CD4-positive, alpha-beta memory T cell (primary cell): ENCODE measurements around the gene CRYBB3. TPM values are rescaled to one million over a fixed set of nuclear protein-coding genes. Genes with fewer than 3 reads are reported as not detected.

Source experiments
- CTCF ChIA-PET: fragments of 350-600 bp; sonication (Branson Sonifier 250); formaldehyde crosslinking; loops from one replicate; lab custom pipeline; 2021; ENCODE audit warnings: inconsistent platforms; ENCODE audit not compliant: partially characterized antibody; lab: Charles Lee
- POLR2A ChIA-PET: fragments of 350-600 bp; sonication (Branson Sonifier 250); formaldehyde crosslinking; loops from one replicate; lab custom pipeline; 2021; ENCODE audit not compliant: partially characterized antibody; lab: Charles Lee
- DNase-seq, 5 donors: peaks; one replicate each; pipeline versions ENCODE4 v3.0.0 to v3.0.0-alpha.2; 2020 to 2022; ENCODE audit warnings: mixed read lengths in 1 of 5
- H3K27ac ChIP-seq: one replicate; pipeline ENCODE4 v1.7.0; 2013; ENCODE audit warnings: low read depth, low read length
- H3K27me3 ChIP-seq: 2 replicates; pipeline ENCODE4 v1.7.0; 2013; ENCODE audit warnings: mild to moderate bottlenecking, low read length, moderate library complexity; ENCODE audit not compliant: insufficient read depth
- H3K36me3 ChIP-seq: 2 replicates; pipeline ENCODE4 v1.7.0; 2013; ENCODE audit warnings: mild to moderate bottlenecking, low read length, moderate library complexity; ENCODE audit not compliant: insufficient read depth
- H3K4me1 ChIP-seq: 2 replicates; pipeline ENCODE4 v1.7.0; 2013; ENCODE audit warnings: mild to moderate bottlenecking, low read length, moderate library complexity; ENCODE audit not compliant: insufficient read depth
- H3K4me3 ChIP-seq, 2 donors: one replicate each; pipeline ENCODE4 v1.7.0; 2013; ENCODE audit warnings: low read length in 2 of 2, mild to moderate bottlenecking in 1 of 2
- H3K9me3 ChIP-seq, 2 donors: one replicate each; pipeline ENCODE4 v1.7.0; 2013; ENCODE audit warnings: low read length in 2 of 2, control low read depth in 1 of 2; ENCODE audit not compliant: control insufficient read depth in 1 of 2
- H3K27ac Mint-ChIP-seq, 7 donors: one replicate each; pipeline ENCODE4 v1.8.0; 2020 to 2021; ENCODE audit warnings: mixed read lengths in 7 of 7, mild to moderate bottlenecking in 6 of 7, inconsistent platforms in 3 of 7, moderate library complexity in 3 of 7
- H3K27me3 Mint-ChIP-seq, 2 donors: one replicate each; pipeline ENCODE4 v1.8.0; 2020 to 2021; ENCODE audit warnings: mixed read lengths in 2 of 2
- H3K36me3 Mint-ChIP-seq, 2 donors: one replicate each; pipeline ENCODE4 v1.8.0; 2020 to 2021; ENCODE audit warnings: mixed read lengths in 2 of 2, inconsistent platforms in 1 of 2, mild to moderate bottlenecking in 1 of 2
- H3K4me1 Mint-ChIP-seq, 4 donors: one replicate each; pipeline ENCODE4 v1.8.0; 2020 to 2021; ENCODE audit warnings: mixed read lengths in 4 of 4, mild to moderate bottlenecking in 1 of 4
- H3K4me3 Mint-ChIP-seq, 8 donors: one replicate each; pipeline ENCODE4 v1.8.0; 2020 to 2021; ENCODE audit warnings: mixed read lengths in 8 of 8, mild to moderate bottlenecking in 7 of 8, moderate library complexity in 6 of 8, inconsistent platforms in 3 of 8
- H3K9me3 Mint-ChIP-seq, 8 donors: one replicate each; pipeline ENCODE4 v1.8.0; 2020 to 2021; ENCODE audit warnings: mixed read lengths in 8 of 8, mild to moderate bottlenecking in 5 of 8, inconsistent platforms in 3 of 8, moderate library complexity in 1 of 8
- intact Hi-C: fragments of 100-400 bp; cut with micrococcal nuclease; formaldehyde crosslinking; loops from one replicate; pipeline ENCODE4 v1.15.1; 2023
- polyA plus RNA-seq, 2 donors: library from polyadenylated mRNA; unstranded; fragments of 300-500 nt; fragmentation: Illumina TruSeq; gene quantifications; one replicate each; pipeline ENCODE4 v1.2.3, GENCODE V29; 2021
- total RNA-seq, 2 experiments: library from RNA; stranded (reverse); gene quantifications; one replicate each; pipeline ENCODE4 v1.2.3, GENCODE V29; 2021

Gene CRYBB3
- total and polyA plus RNA-seq, 4 experiments from 2014 or later, result not detected

- CTCF ChIA-PET, result no interaction called here
- Histone ChIP-seq H3K4me3 (no peak overlapping the region), H3K27me3 (no peaks in the 10 kb centered on the region), H3K4me1 (no peaks in the 10 kb centered on the region), H3K9me3 (no peaks in the 10 kb centered on the region), H3K27ac (no peak overlapping the region), H3K36me3 (no peaks in the 10 kb centered on the region)
- intact Hi-C loops, result no loop called here
- no peaks in the 10 kb centered on the region for H3K27me3 Mint-ChIP-seq
- POLR2A ChIA-PET, result no interaction called here
- no peak for DNase-seq
- no peaks in the 10 kb centered on the region for H3K36me3 Mint-ChIP-seq
- peaks cover 0 to 2% (median under 1%) of the 10 kb centered on the region in 4 donors for H3K4me1 Mint-ChIP-seq
- no peak overlapping the region for H3K4me3 Mint-ChIP-seq
- no peak overlapping the region for H3K27ac Mint-ChIP-seq
- H3K9me3 Mint-ChIP-seq, result no peaks in the 10 kb centered on the region
Observed at GRCh38 chr22:25167834-25168601, 31.6 kb upstream of the CRYBB3 start.

DNA sequence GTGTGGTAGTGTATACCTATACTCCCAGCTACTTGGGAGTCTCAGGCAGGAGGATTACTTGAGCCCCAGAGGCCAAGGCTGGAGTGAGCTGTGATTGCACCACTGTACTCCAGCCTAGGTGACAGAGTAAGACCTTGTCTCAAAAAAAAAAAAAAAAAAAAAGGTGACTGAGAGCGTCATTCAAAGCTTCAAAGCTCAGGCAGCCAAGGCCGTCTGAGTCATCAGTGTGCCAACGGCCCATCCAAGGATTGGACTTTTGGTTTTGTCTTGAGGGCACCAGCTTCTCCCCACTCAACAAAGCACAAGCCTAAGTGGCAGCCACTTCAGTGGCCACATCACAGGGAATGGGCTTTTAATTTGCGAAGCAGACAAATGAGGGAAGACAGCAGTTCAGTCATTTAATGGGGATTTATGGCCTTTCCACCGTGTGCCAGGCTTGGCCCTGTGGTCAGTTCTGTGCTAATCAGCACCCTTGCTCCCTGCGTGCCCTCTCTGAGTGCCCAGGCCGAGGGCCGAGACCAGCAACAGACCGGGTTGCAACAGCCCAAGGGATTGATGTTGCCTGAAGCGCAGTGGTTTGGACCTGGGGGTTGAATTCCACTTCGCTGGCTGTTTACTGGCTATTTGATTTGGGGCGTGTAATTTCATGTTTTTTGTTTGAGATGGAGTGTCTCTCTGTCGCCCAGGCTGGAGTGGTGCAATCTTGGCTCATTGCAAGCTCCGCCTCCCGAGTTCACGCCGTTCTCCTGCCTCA lies 30.2 kb upstream of the CRYBB3 start:
- Mint-ChIP-seq H3K4me3 (no peak overlapping the region), H3K36me3 (peaks cover 0 to under 1% of the 10 kb centered on the region in 2 donors), H3K27me3 (no peaks in the 10 kb centered on the region), H3K27ac (peak overlapping the region in 1 of 7 donors; percentile 30), H3K4me1 (peaks cover 0 to 2% (median under 1%) of the 10 kb centered on the region in 4 donors), H3K9me3 (no peaks in the 10 kb centered on the region)
- POLR2A ChIA-PET, result no interaction called here
- DNase-seq, result no peak
- H3K9me3 ChIP-seq, result no peaks in the 10 kb centered on the region
- H3K27me3 ChIP-seq, result no peaks in the 10 kb centered on the region
- intact Hi-C loops, result no loop called here
- CTCF ChIA-PET, result interaction anchor here (0.7 to 5.2 kb wide), 5 partner anchors 33 to 110 kb away, joined by 3 to 28 read pairs (median 3); no protein-coding TSS in a partner anchor
- no peaks in the 10 kb centered on the region for H3K4me1 ChIP-seq
- no peaks in the 10 kb centered on the region for H3K36me3 ChIP-seq
- H3K27ac ChIP-seq, result no peak overlapping the region
- H3K4me3 ChIP-seq, result no peak overlapping the region

DNA sequence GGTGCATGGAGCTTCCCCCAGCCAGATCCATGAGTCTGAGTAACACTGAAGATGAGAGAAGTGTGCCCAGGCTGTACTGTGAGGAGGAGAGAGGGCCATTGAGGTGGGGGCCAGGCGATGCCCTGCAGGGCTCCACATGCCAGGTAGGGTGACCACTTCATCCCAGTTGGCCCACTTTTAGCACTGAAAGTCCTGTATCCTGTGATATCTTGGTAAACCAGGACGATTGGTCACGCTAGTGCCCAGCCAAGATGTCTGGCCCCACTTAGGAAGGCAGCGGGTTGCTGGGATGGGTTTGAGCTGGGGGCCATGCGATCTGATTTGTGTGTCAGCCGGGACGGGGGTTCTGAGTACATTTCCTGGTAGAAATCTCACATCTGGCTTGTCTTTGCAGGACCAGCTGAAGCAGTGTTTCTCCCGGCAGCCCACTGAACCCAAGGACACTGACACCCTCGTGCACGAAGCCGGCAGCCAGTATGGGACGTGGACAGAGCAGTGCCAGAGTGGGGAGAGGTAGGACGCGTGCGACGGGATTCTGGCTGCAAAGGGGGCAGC lies 29.2 kb upstream of the CRYBB3 start:
- Histone ChIP-seq H3K27ac (no peak overlapping the region), H3K9me3 (no peaks in the 10 kb centered on the region), H3K4me3 (no peak overlapping the region), H3K36me3 (no peaks in the 10 kb centered on the region), H3K4me1 (no peaks in the 10 kb centered on the region), H3K27me3 (no peaks in the 10 kb centered on the region)
- ChIA-PET CTCF (interaction anchor here (1.4 to 5.2 kb wide), 4 partner anchors 32 to 108 kb away, joined by 3 to 28 read pairs (median 6); no protein-coding TSS in a partner anchor), POLR2A (no interaction called here)
- DNase-seq, result no peak
- H3K9me3 Mint-ChIP-seq, result no peaks in the 10 kb centered on the region
- no peaks in the 10 kb centered on the region for H3K27me3 Mint-ChIP-seq
- no peaks in the 10 kb centered on the region for H3K4me1 Mint-ChIP-seq
- peaks cover 0 to 2% of the 10 kb centered on the region in 2 donors for H3K36me3 Mint-ChIP-seq
- no peak overlapping the region for H3K4me3 Mint-ChIP-seq
- no peak overlapping the region for H3K27ac Mint-ChIP-seq
- intact Hi-C loops, result no loop called here

DNA sequence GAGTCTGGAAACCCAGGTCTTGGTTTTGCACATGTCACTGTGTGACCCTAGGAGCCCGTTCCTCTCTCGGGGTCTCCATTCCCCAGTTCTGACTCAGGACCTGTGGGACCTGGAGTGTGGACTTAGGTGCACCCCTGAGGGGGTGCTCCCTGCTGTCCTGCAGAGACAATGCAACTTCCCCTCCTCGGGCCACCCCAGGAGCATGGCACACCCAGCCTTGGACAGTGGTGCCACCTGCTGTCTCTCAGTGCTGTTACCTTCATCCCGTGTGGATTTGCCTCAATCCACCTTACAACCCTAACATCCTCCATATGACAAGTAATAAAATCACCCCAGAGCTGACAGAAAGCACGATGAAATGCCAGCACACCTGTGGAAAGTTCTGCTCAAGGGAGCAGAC lies 27.5 kb upstream of the CRYBB3 start:
- POLR2A ChIA-PET, result no interaction called here
- H3K4me3 Mint-ChIP-seq, result no peak overlapping the region
- no peaks in the 10 kb centered on the region for H3K9me3 Mint-ChIP-seq
- intact Hi-C loops, result loop anchor here (1.0 kb wide), 2 partner anchors 91 to 112 kb away; no protein-coding TSS in a partner anchor
- Histone ChIP-seq H3K4me3 (no peak overlapping the region), H3K9me3 (no peaks in the 10 kb centered on the region), H3K27ac (no peak overlapping the region), H3K27me3 (no peaks in the 10 kb centered on the region), H3K36me3 (no peaks in the 10 kb centered on the region), H3K4me1 (no peaks in the 10 kb centered on the region)
- CTCF ChIA-PET, result interaction anchor here (0.6 to 5.2 kb wide), 8 partner anchors 61 to 115 kb away, joined by 3 to 28 read pairs (median 4); no protein-coding TSS in a partner anchor
- peaks cover under 1 to 2% of the 10 kb centered on the region in 2 donors for H3K36me3 Mint-ChIP-seq
- H3K4me1 Mint-ChIP-seq, result no peaks in the 10 kb centered on the region
- H3K27ac Mint-ChIP-seq, result no peak overlapping the region
- peak in 4 of 5 donors; percentile 7 to 22 (median 13) for DNase-seq
- H3K27me3 Mint-ChIP-seq, result no peaks in the 10 kb centered on the region

DNA sequence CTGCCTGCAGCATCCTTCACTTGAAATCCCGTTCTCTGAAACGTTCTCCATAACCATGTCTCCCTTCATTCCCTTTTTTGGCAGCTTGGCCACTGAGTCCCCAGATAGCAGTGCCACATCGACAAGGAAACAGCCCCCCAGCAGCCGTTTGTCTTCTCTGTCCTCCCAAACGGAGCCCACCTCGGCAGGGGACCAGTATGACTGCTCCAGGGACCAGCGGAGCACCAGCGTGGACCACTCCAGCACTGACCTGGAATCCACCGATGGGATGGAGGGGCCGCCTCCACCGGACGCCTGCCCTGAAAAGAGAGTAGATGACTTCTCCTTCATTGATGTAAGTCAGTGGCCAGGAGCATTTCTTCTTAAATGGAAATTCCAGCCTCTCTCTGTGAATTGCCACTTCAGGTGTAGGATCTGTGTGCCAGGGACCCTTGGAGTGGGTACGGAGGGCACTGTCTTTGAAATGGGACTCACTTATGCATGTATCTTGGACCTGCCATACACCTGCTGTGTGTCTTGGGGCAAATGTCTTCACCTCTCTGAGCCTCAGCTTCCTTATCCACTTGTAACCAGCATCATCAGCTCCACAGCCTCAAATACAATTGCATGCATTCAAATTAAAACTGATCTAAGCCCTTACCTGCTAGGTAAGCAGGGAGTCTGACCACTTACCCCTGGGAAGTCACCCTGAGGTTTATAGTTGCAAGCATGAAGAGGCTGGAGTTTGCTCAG lies 25.3 kb upstream of the CRYBB3 start:
- Mint-ChIP-seq H3K9me3 (peaks cover 0 to under 1% (median 0%) of the 10 kb centered on the region in 8 donors), H3K27me3 (no peaks in the 10 kb centered on the region), H3K4me1 (no peaks in the 10 kb centered on the region), H3K36me3 (peaks cover 3 to 4% of the 10 kb centered on the region in 2 donors), H3K27ac (no peak overlapping the region), H3K4me3 (no peak overlapping the region)
- Histone ChIP-seq H3K9me3 (no peaks in the 10 kb centered on the region), H3K4me3 (no peak overlapping the region), H3K4me1 (no peaks in the 10 kb centered on the region), H3K27me3 (no peaks in the 10 kb centered on the region), H3K27ac (no peak overlapping the region), H3K36me3 (no peaks in the 10 kb centered on the region)
- no peak for DNase-seq
- ChIA-PET CTCF (interaction anchor here (5.2 kb wide), 1 partner anchor 93 kb away, joined by 28 read pairs; no protein-coding TSS in a partner anchor), POLR2A (no interaction called here)
- intact Hi-C loops, result no loop called here

DNA sequence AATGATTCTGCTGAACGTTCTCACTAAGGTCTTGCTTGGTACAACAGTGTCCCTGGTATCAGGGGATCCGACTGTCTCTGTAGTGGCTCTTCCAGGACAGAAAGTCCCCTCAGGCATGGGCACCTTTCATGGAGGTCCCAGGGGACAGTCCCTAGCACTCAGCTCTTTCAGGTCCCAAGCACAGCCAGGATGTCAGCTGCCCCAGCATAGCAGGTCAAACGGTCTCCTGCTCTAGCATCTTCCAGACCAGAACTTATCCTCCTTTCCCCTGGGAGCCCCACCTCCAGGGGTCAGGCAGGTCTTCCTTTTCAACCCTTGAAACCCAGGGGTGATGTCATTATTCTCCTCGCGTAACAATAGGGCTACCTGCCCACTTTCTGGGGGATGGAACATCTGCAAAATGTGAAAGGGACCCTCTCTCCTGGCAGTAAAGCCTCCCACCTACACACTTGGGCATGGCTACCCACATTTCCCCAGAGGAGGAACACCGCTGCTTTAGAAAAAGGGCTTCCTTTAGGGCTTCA lies 24.7 kb upstream of the CRYBB3 start:
- H3K4me3 Mint-ChIP-seq, result no peak overlapping the region
- DNase-seq, result no peak
- Histone ChIP-seq H3K27ac (no peak overlapping the region), H3K36me3 (no peaks in the 10 kb centered on the region), H3K4me3 (no peak overlapping the region), H3K27me3 (no peaks in the 10 kb centered on the region), H3K4me1 (no peaks in the 10 kb centered on the region), H3K9me3 (no peaks in the 10 kb centered on the region)
- peaks cover 8 to 9% of the 10 kb centered on the region in 2 donors for H3K36me3 Mint-ChIP-seq
- intact Hi-C loops, result no loop called here
- H3K27ac Mint-ChIP-seq, result no peak overlapping the region
- no peaks in the 10 kb centered on the region for H3K27me3 Mint-ChIP-seq
- ChIA-PET POLR2A (no interaction called here), CTCF (interaction anchor here (5.2 kb wide), 1 partner anchor 94 kb away, joined by 28 read pairs; no protein-coding TSS in a partner anchor)
- H3K4me1 Mint-ChIP-seq, result no peaks in the 10 kb centered on the region
- H3K9me3 Mint-ChIP-seq, result peaks cover 0 to 7% (median 4%) of the 10 kb centered on the region in 8 donors
